ENCODE measurements around the gene KRT33A. TPM values are rescaled to one million over a fixed set of nuclear protein-coding genes. Genes with fewer than 3 reads are reported as not detected.

Gene KRT33A
- total RNA-seq, 1 experiment from 2014 or later: not detected

DNA sequence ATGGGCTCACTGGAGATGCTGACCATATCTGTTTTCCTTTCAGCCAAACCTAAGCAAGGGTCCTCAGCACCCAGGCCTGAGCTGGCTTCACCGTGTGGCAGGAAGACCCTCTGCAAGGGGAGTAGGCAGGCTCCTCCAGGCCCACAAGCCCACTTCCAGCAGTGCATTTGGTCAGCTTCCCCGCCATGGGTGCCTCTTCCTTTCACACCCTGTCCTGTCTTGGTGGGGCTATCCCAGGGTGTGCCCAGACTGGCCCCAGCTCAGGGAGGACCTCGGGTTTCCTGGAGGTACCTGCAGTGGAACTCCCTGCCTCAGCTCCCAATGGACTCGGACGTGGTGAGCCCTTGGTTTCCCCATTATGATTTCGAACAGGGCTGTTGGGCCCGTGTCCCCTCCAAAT is 22.4 kb downstream of the KRT33A start:
- Mint-ChIP-seq H3K4me3 (ENCODE audit: low read depth, unreplicated experiment) (no peak overlapping the region), H3K27me3 (ENCODE audit: unreplicated experiment) (no peaks in the 10 kb centered on the region), H3K27ac (ENCODE audit: unreplicated experiment) (no peak overlapping the region), H3K36me3 (ENCODE audit: insufficient read depth, unreplicated experiment) (no peaks in the 10 kb centered on the region), H3K9me3 (ENCODE audit: low read depth, unreplicated experiment) (no peaks in the 10 kb centered on the region), H3K4me1 (ENCODE audit: low read depth, unreplicated experiment) (peaks cover 19% of the 10 kb centered on the region)
- no peak for TF ChIP-seq CTCF (IDR thresholded peaks at IDR 0.05; ENCODE audit: unreplicated experiment)
- no TSS peak for BruUV-seq (replicated peaks)
- no peak for DNase-seq
- intact Hi-C loops (cut with micrococcal nuclease; ENCODE audit: unreplicated experiment): loop anchor here (2.0 to 10.0 kb wide), 2 partner anchors 337 to 471 kb away; no protein-coding TSS in a partner anchor
- CTCF ChIA-PET: interaction anchor here (0.5 to 2.2 kb wide), 2 partner anchors 220 to 341 kb away, joined by 3 to 6 read pairs; no protein-coding TSS in a partner anchor

- Mint-ChIP-seq H3K4me1 (ENCODE audit: low read depth, unreplicated experiment) (peaks cover 23% of the 10 kb centered on the region), H3K36me3 (ENCODE audit: insufficient read depth, unreplicated experiment) (no peaks in the 10 kb centered on the region), H3K9me3 (ENCODE audit: low read depth, unreplicated experiment) (no peaks in the 10 kb centered on the region), H3K27ac (ENCODE audit: unreplicated experiment) (no peak overlapping the region), H3K27me3 (ENCODE audit: unreplicated experiment) (no peaks in the 10 kb centered on the region), H3K4me3 (ENCODE audit: low read depth, unreplicated experiment) (no peak overlapping the region)
- no peak for DNase-seq
- CTCF ChIA-PET: interaction anchor here (2.2 kb wide), 1 partner anchor 221 kb away, joined by 6 read pairs; no protein-coding TSS in a partner anchor
- intact Hi-C loops (cut with micrococcal nuclease; ENCODE audit: unreplicated experiment): loop anchor here (2.0 to 10.0 kb wide), 2 partner anchors 337 to 471 kb away; no protein-coding TSS in a partner anchor
- no TSS peak for BruUV-seq (replicated peaks)
- TF ChIP-seq CTCF (IDR thresholded peaks at IDR 0.05; ENCODE audit: unreplicated experiment): no peak
Measured at GRCh38 chr17:41327411-41328120, 23.1 kb downstream of the KRT33A start.

DNA sequence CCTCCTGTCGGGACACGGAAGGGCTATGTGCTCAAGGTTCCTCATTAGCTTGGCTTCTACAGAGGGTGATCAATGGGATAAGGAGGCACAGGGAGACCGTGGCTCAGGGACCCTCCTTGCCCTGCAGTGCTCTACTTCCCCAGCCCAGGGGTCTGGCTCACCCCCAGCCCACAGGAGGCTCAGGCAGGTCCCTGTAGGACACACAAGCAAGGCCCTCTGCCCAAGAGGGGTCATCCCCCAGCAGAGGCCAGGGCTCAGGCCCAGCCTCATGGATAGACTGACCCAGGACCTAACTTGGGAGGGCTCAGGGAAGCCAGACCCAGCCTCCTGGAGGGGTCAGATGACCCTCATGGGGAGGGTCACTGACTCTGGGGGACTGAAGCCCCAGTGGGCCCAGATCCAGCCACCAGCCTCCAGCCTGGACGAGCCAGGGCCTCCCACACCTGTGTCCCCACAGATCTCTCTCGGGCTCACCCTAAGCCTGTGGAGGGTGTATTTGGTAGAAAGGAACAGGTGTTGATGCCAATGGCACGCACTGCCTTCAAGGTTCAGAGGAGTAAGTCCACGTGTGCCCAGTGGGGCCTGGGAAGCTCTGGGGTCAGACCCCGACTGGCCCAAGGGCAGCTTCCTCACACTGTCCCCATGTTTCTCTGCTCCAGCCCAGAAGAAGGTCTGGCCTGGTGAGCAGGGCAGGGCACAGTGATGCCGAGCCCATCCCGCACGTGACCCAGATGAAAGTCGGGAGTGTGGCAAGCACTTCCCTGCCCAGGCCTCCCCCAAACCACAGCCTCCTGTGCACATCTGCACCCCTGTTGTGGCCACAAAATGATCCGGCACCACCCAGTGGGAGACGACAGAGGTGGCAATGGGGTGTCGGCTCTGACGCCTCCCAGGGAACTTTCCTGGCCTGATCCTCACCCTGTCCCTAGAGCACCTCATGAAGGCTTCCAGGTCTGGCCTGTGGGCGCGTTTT is 24.2 kb downstream of the KRT33A start:
- no peak overlapping the region for H3K4me3 Mint-ChIP-seq (ENCODE audit: low read depth, unreplicated experiment)
- intact Hi-C loops (cut with micrococcal nuclease; ENCODE audit: unreplicated experiment): loop anchor here (10.0 kb wide), 1 partner anchor 338 kb away; no protein-coding TSS in a partner anchor
- no peak for TF ChIP-seq CTCF (IDR thresholded peaks at IDR 0.05; ENCODE audit: unreplicated experiment)
- H3K36me3 Mint-ChIP-seq (ENCODE audit: insufficient read depth, unreplicated experiment): no peaks in the 10 kb centered on the region
- DNase-seq: no peak
- H3K4me1 Mint-ChIP-seq (ENCODE audit: low read depth, unreplicated experiment): peaks cover 30% of the 10 kb centered on the region
- H3K27me3 Mint-ChIP-seq (ENCODE audit: unreplicated experiment): no peaks in the 10 kb centered on the region
- BruUV-seq (replicated peaks): no TSS peak
- no peaks in the 10 kb centered on the region for H3K9me3 Mint-ChIP-seq (ENCODE audit: low read depth, unreplicated experiment)
- H3K27ac Mint-ChIP-seq (ENCODE audit: unreplicated experiment): no peak overlapping the region
- CTCF ChIA-PET: interaction anchor here (0.6 to 1.2 kb wide), 2 partner anchors 100 to 222 kb away, joined by 4 to 6 read pairs; no protein-coding TSS in a partner anchor

DNA sequence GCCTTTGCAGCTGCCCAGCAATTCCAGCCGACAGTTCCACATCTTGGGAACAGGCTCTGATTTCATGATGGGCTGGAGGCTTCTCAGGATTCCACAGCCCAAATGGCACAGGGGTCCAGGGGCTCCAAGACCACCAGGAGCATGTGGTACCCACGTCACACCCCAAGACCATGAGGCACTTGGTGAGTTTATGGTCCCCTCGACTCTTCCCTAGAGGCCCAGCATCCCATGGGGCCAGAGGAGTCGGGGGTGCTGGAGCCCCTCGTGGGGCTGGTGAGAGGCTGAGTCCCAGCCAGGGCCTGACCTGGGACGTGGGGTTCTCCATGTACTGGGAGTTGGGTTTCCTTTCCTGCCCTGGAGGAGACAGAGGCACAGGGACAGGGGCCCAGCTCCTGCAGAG is 25.0 kb downstream of the KRT33A start:
- H3K27ac Mint-ChIP-seq (ENCODE audit: unreplicated experiment): no peak overlapping the region
- H3K4me1 Mint-ChIP-seq (ENCODE audit: low read depth, unreplicated experiment): peaks cover 30% of the 10 kb centered on the region
- CTCF ChIA-PET: interaction anchor here (1.2 kb wide), 1 partner anchor 223 kb away, joined by 6 read pairs; no protein-coding TSS in a partner anchor
- intact Hi-C loops (cut with micrococcal nuclease; ENCODE audit: unreplicated experiment): loop anchor here (2.0 to 10.0 kb wide), 2 partner anchors 223 to 339 kb away; no protein-coding TSS in a partner anchor
- no peak overlapping the region for H3K4me3 Mint-ChIP-seq (ENCODE audit: low read depth, unreplicated experiment)
- H3K36me3 Mint-ChIP-seq (ENCODE audit: insufficient read depth, unreplicated experiment): no peaks in the 10 kb centered on the region
- DNase-seq: no peak
- TF ChIP-seq CTCF (IDR thresholded peaks at IDR 0.05; ENCODE audit: unreplicated experiment): no peak
- no TSS peak for BruUV-seq (replicated peaks)
- H3K27me3 Mint-ChIP-seq (ENCODE audit: unreplicated experiment): no peaks in the 10 kb centered on the region
- H3K9me3 Mint-ChIP-seq (ENCODE audit: low read depth, unreplicated experiment): peaks cover 1% of the 10 kb centered on the region

Measured in Calu3 (cell line).